NCI-H146 treated with DMSO at 0.1 percent for 48 hours (cell line): ENCODE data around the gene ABCB10.
A peak's percentile ranks its signal among the peaks of the same experiment; 100 is the strongest.
"Not testable (repeated sequence)": the region's sequence is repeated elsewhere in the genome, so short reads cannot be mapped to it uniquely, and the experiment has no call there.

Experiments used
- DNase-seq: peaks from one replicate; lab custom pipeline; 2025; ENCODE audit not compliant: unreplicated experiment; lab: John Stamatoyannopoulos, UW

ABCB10 gene

DNA sequence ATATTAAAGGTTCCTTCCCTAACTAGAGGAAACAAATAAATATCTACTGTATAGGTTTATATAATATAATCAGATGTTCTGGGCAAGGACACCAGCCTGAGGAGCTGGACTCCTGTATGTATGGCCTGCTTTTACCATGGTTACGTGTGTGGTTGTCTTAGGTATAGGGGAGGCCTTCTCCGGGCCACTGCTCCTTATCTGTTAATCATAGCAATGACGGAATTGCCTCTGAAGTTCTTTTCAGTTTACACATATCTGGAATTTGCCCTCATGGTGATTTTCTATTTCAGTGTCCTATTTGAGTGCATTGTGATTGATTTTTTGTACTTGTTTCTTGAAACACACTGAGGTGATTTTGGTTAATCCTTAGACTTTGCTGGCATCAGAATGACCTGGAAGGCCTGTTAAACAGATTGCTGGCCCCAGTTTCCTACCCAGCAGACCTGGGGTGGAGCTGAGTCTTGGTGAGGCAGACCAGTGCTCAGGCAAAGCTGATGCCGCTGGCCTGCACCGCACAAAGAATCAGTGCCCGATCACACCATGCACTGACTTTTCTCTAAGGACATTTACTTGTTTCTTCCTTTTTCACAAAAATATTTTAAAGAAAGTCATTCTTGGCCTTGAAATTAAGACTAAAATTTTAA, 18.5 kb downstream of the ABCB10 start:
- DNase-seq = no peak

DNA sequence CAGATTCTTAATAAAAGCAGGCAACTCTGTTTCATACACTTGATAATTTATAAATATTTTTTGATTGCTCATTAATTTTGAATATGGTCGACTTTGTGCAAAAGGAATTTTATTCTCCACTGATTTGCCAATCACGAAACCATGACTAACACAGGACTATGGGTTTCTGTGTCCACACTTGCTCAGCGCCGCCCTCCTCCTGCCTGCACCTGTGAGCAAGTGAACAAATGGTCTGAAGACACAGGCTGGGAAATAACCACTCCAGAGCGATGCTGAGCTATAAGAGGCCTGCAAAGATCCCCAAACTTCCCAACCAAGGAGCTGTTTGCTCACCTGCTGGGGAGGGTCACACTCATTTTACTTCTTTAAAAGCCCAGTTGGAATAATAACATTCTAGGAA, 19.6 kb downstream of the ABCB10 start:
- no peak for DNase-seq

DNA sequence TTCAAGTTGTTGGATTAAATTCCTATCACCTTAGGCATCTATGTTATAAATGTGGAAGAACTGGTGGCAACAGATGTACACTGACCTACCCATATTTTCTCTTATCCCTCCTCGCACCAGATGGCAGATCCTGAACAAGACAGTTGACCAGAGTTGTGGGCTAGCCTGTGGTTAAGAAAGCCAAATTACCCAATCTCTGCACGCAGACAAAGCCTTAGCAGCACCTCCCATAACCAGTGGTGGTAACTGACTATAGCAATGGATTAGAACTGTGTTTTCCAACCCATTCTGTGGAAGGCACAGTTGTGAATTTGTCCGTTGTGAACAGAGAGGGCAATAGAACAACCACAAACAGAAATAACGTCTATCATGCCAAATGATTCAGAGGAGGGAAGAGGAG, 20.6 kb downstream of the ABCB10 start:
- DNase-seq = no peak

DNA sequence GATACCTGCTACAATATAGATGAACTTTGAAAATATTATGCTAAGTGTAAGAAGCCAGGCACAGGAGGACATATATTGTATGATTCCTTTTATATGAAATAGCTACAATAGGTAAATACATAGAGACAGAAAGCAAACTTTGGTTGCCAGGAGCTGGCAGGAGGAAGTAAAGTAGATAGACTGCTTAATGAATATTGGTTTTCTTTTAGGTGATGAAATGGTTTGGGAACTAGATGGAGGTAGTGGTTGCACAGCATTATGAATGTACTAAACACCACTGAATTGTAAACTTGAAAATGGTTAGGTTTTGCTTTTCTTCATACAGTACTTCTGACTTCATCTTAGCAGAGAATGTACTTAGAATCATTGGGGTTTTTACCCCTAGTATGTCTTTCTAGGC, 21.5 kb downstream of the ABCB10 start:
- DNase-seq = no peak

DNA sequence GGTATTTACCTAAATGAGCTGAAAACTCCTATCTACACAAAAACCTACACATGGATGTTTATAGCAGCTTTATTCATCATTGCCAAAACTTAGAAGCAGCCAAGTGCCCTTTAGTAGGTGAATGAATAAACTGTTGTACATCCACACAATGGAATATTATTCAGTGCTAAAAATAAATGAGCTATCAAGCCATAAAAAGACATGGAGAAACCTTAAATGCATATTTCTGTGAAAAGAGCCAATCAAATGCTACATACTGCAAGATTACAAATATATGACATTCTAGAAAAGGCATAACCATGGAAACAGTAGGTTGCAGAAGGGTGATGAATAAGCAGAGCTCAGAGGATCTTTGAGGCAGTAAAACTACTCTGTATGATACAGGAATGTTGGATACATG, 23.3 kb downstream of the ABCB10 start:
- no peak for DNase-seq

DNA sequence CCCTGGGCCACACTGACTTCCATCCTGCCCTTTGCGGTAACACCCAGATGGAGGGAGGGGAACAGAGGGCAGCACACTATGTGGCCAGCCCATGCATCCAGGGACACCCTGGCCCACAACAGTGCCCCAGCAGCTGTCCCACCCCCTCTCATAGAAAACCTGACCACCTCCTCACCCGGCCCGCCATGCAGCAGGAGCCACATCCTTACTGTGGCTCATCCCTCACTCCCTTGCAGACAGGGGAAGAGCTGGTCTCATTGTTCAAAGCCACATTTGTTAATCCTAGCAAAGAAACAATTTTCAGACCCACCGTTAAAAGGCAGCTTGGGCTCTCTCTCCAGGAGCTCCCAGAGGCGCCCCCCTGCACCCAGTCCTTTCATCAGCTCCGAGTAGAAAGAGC, 27.2 kb downstream of the ABCB10 start:
- no peak for DNase-seq

DNA sequence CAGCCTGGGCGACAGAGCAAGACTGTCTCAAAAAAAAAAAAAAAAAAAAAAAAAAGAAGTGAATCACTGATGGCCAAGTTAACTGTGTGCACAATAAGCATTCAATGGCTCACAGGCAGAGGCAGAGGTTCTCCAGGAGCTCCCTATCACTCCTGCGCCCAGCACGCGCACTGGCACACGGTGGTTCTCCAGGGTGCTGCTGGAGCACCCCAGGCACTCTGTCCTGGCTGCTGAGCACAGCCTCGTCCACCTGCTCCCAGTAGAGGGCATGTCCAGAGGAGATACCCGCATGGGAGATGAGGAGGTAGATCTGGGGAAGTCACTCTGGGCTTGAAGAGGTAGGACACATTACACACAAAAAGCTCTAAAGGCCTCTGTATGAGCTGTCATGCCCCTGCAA, 28.9 kb downstream of the ABCB10 start:
- no peak for DNase-seq

DNA sequence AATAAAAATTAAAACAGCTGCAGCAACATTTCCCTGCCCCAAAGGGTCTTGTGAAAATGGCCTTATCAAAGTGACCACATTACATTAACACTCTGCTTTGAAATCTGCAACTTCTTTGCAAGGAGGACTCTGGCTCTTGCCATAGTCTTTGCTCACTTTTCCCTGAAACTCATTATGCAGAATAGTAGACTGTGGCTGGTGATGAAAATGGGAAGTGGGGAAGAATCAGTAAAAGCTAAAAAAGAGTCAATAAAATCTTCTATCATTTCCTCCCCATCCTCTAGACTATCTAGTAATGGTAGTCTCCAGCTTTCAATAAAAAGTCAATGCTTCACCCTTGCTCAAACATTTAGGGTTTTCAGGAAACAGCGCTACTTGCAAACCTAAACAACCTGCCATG, 31.8 kb downstream of the ABCB10 start:
- no peak for DNase-seq

DNA sequence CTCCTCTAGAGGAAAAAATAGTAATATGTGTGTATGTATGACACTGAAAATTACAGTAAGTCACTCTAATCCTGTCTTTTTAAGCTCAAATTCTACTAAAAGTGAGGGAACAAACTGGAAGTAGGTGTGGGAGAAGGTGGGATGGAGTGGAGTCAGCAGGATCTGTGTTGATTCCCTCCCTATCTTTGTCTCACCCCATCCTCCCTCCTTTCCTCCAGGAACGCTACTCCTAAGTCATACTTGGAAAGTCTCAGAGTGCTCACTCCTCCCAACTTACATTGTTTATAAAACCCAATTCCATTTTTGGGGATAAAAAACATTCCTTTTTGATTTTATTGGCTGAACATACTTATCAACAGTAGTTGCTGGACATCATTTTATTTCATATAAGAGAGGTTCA, 35.5 kb downstream of the ABCB10 start:
- DNase-seq = no peak

DNA sequence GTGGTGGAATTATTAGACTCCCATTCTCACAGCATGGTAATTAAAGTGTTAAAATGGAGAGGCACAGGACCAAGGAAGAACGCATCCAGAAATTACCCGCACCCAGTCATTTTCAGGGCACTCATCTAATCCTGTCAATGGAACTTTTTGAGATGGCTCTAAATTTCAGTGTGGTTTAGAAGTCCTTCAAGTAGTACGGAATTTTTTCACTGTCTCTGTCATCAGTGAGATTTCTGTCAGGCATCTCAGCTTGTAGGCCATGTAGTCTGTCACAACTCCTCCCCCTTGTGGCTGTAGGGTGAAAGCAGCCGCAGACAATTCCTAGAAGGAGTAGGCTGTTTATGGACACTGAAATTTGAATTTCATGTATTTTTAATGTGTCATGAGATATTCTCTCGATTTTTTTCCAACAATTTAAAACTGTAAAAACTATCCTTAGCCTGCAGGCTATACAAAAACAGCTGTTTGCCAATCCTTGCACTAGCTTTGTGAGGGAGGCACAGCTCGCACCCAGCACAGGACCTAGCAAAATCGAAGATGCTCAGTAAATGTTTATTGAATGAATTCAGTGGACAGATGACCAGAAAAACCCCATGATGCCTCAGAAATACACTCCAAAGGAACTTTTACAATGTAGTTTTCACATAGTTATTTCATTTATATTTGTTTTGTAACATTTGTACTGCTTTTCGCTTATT, 43.8 kb downstream of the ABCB10 start:
- peak; percentile 18 for DNase-seq

DNA sequence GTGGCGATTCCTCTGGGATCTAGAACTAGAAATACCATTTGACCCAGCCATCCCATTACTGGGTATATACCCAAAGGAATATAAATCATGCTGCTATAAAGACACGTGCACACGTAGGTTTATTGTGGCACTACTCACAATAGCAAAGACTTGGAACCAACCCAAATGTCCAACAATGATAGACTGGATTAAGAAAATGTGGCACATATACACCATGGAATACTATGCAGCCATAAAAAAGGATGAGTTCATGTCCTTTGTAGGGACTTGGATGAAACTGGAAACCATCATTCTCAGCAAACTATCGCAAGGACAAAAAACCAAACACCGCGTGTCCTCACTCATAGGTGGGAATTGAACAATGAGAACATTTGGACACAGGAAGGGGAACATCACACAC, 46.9 kb downstream of the ABCB10 start:
- DNase-seq = not testable (repeated sequence)

DNA sequence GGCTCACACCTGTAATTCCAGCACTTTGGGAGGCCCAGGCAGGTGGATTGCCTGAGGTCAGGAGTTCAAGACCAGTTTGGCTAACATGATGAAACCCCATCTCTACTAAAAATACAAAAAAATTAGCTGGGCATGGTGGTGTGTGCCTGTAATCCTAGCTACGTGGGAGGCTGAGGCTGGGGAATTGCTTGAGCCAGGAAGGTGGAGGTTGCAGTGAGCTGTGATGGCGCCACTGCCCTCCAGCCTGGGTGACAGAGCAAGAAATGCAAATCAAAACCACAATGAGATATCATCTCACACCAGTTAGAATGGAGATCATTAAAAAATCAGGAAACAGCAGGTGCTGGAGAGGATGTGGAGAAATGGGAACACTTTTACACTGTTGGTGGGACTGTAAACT, 47.3 kb downstream of the ABCB10 start:
- DNase-seq = not testable (repeated sequence)

DNA sequence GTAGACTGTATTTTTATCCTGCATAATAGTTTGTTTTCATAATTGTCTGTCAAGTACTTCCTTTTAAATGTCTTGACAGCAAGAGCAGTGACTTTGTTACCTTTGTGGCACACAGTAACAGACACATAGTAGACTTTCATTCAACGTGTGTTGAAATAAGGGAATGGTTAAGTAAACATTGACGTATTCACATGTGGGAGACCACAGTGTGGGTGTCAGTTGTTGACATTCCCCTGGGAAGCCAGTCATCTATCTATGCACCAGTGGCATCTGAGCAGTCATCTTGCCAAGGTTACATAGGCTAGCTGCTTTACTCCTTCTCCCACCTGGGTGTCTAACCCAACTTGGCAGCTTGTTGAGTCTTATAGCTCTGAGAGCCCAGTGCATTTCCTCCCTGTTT, 48.9 kb downstream of the ABCB10 start:
- DNase-seq = no peak

DNA sequence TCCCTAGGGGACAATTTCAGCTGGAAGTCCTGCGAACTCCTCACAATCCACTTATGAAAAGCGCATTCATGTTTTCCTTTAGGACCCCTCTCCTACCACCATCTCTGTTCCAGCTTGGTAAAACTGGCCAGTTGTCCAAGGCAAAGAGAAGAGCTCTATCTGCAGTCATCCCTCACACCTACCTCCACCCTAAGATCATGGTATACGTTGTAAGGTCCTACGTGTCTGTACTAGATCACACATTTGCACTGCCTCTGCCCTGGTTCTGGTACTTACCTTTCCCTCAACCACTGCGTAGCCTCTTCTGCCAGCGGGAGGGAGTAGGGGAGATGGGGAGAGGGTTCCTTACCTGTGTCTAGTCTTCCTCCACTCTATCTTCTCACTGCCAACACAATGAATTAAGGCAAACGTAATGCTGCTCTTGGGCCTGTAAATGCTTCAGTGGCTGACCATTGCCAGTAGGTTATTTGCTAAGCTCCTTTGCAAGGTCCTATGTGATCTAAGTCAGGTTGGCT, 49.6 kb downstream of the ABCB10 start:
- DNase-seq = peak; percentile 29

DNA sequence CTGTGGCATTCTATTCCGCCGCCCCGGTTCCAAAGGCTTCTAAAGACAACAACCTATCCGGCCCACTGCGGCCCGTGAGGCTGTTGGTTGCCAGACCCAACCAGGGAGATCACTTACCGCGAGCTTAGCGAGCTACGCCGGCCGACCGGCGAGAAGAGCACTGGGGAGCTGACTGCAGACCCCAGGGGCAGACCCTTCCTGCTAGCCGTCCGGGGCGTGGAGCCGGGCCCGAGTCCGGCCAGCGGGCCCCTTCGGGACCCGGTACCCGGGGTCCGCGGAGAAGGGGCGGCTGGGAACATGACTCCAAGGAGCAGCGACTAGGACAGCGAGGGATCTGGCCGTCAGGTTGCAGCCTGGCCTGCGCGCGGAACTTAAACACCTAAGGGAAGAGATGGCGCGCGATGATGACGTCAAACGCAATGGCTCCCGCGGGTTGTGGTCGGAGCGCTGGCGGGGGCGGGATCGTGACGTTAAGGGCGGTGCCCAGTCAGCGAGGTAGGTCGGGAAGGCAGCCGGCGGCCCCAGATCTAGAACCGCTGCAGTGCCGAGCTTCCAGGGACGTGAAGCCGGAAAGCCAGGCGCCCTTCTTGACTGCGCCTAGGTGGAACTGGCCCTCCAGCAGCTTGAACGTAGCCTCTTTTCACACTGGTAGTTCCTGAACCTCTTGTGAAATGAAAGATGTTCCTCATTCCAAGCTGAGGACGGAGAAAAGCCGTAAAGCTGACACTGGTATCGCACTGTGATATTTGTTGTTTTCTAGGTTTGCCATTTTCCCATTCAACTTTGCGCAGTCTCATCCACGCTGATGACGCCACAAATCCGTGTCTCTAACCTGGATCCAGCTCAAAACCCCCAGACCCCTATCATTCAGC, 50.3 kb downstream of the ABCB10 start, which contains the start of gene NUP133:
Gene NUP133 (minus strand): TSS at position 391 of the 872 bp plus-strand sequence. CDS start 92 bp downstream, at position 299.
- DNase-seq = peak; percentile 95

DNA sequence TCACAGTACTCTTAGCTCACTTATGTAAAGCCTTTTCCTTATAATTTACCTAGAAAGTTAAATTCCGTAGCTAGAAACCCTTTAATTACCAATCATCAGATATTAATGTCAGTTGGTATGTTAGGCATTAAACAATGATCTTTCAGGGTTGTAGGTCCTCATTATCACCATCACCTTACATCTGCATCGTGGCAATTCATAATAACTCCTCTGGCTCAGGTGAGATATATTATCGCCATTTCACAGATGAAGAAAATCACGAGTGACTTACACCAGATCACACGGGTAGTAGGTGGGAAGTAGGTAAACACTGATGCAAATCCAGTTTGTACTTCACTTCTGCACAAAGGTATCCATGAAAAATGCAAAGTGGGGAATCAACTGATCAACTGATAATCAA, 51.0 kb downstream of the ABCB10 start:
- no peak for DNase-seq

DNA sequence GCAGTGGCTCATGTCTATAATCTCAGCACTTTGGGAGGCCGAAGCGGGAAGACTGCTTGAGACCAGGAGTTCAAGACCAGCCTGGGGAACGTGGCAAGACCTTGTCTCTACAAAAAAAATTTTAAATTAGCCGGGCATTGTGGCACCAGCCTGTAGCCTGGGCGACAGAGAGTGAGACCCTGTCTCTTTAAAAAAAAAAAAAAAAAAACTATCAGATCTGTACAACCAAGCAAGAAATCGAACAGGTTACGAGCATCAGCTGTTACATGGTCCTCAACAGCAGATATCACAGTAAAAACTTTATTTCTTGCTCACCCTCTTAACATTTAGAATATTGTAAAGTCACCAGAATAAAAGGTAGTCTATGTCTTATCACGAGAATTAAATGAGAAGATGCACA, 51.9 kb downstream of the ABCB10 start:
- DNase-seq = no peak

DNA sequence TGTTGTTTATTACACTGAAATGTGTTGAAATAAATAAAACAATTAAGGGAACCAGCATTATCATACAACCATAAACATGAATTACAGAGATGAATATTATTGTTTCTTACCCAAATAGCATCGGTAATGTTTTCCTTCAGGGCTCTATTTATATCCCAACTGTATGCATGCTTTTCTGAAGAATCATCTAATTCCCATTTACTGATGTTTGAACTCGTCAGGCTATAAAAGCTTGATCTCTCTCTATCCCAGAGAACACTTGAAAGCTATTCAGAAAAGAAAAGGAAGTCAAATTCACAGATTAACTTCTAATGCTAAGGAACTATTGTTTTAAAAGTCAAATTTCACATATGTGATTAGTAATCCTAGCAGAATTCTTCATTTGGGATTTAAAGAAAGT, 62.7 kb downstream of the ABCB10 start:
- DNase-seq = no peak

DNA sequence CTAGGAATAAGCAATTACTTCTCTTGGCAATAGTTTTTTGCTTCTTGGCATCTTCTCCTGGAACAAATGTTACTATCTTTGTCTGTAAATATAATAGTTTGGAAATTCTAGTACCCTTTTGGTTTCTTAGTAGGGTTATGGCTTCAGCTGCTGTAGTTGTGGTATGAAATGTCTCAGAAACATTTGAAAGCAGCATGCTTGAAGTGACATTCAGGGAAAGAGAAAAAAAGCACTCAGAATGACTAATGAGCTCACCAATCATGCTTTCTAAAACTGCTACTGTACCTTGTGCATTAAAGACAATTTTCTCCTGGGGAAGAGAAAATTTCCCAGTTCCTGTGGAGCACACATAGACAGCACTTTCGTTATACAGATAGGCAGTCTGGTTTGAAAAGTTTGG, 71.3 kb downstream of the ABCB10 start:
- no peak for DNase-seq

DNA sequence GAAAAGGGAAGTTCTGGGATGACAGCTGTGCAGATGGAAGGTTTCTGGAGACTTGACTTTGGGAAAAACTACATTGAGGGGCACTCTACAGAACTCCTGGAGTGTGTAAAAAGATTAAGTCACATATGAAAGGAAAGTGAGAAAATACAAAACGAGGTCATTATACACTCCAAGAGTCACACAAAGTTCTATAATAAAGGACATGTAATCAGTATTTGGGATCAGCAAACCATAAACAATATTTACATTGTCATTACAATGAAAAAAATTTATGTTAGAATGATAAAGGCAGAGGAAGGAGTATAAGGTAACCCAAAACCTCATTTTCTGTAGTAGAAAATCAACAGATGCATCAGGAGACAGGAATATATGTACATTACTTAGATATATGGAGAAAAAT, 73.2 kb downstream of the ABCB10 start:
- DNase-seq = no peak

DNA sequence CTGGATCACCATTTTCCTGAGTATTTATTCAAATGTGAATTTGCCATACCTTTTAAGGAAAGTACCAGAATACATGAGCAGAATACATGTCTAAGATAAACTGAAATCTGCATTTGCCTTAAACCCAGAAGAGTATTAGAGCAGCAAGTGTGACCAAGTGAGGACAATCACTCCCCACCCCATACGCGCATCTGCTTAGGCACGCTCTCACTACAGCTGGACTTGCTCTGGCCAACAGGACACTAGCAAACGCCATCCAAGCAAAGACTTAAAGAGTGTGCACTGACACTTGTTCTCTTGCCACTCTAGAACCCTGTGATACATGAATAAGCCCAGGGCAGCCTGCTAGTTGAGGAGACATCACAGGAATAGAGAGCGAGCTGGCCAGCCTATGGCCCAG, 76.0 kb downstream of the ABCB10 start:
- DNase-seq = no peak

DNA sequence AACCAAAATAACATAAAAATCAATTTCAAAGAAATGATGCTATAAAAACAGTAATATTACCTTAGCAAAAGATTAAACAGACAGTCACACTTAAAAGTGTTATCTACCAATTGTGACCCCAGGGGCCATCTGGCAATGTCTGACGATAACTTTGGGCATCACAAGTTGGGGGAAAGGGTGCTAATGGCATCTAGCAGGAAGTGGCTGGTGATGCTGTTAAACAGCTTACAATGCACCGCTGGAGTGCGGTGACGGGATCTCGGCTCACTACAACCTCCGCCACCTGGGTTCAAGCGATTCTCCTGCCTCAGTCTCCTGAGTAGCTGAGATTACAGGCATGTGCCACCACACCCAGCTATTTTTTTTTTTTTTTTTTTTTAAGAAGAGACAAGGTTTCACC, 78.0 kb downstream of the ABCB10 start:
- no peak for DNase-seq
